H9 (cell line): ENCODE results near the gene SMAD7. TPM values are rescaled to one million over a fixed set of nuclear protein-coding genes. Genes with fewer than 3 reads are reported as not detected.

ENCODE experiments used
- DNase-seq: peaks from one replicate; pipeline ENCODE4 v3.0.0-alpha.2; 2017
- H2AFZ ChIP-seq: one replicate; pipeline ENCODE4 v1.6.1; 2013; ENCODE audit warnings: mild to moderate bottlenecking, low read length, control low read depth, moderate library complexity
- H2AK5ac ChIP-seq: 2 replicates; pipeline ENCODE4 v1.6.1; 2013; ENCODE audit warnings: low read length, control low read depth, mixed read lengths; ENCODE audit not compliant: insufficient read length
- H2BK120ac ChIP-seq: one replicate; pipeline ENCODE4 v1.6.1; 2013; ENCODE audit warnings: low read depth, mild to moderate bottlenecking, low read length, control low read depth, inconsistent platforms; ENCODE audit not compliant: poor library complexity, severe bottlenecking
- H2BK12ac ChIP-seq: 2 replicates; pipeline ENCODE4 v1.6.1; 2013; ENCODE audit warnings: low read length, control low read depth, mixed read lengths, low read depth; ENCODE audit not compliant: insufficient read length
- H2BK15ac ChIP-seq: 2 replicates; pipeline ENCODE4 v1.6.1; 2013; ENCODE audit warnings: low read depth, low read length, control low read depth
- H2BK20ac ChIP-seq: one replicate; pipeline ENCODE4 v1.6.1; 2013; ENCODE audit warnings: low read depth, mild to moderate bottlenecking, low read length, control low read depth, inconsistent platforms; ENCODE audit not compliant: poor library complexity, severe bottlenecking
- H2BK5ac ChIP-seq: 2 replicates; pipeline ENCODE4 v1.6.1; 2013; ENCODE audit warnings: low read length, control low read depth, mixed read lengths; ENCODE audit not compliant: insufficient read length
- H3K14ac ChIP-seq: 2 replicates; pipeline ENCODE4 v1.6.1; 2013; ENCODE audit warnings: low read length, control low read depth; ENCODE audit not compliant: insufficient read depth
- H3K18ac ChIP-seq: 2 replicates; pipeline ENCODE4 v1.6.1; 2013; ENCODE audit warnings: low read depth, mild to moderate bottlenecking, mixed read lengths, low read length, control low read depth; ENCODE audit not compliant: insufficient read length
- H3K23ac ChIP-seq: 2 replicates; pipeline ENCODE4 v1.6.1; 2013; ENCODE audit warnings: low read length, control low read depth, mixed read lengths, low read depth; ENCODE audit not compliant: insufficient read length
- H3K23me2 ChIP-seq: 2 replicates; pipeline ENCODE4 v1.6.1; 2013; ENCODE audit warnings: low read depth, mild to moderate bottlenecking, mixed read lengths, low read length, control low read depth; ENCODE audit not compliant: insufficient read length, poor library complexity, severe bottlenecking
- H3K27ac ChIP-seq: 2 replicates; pipeline ENCODE4 v1.5.1; 2013; ENCODE audit warnings: low read length, control low read depth, mixed read lengths, low read depth; ENCODE audit not compliant: insufficient read length
- H3K27me3 ChIP-seq: 2 replicates; pipeline ENCODE4 v1.6.1; 2013; ENCODE audit warnings: low read length, control low read depth, inconsistent platforms; ENCODE audit not compliant: insufficient read depth
- H3K4ac ChIP-seq: 2 replicates; pipeline ENCODE4 v1.6.1; 2013; ENCODE audit warnings: low read depth, mild to moderate bottlenecking, control low read depth, inconsistent platforms, low read length, moderate library complexity
- H3K4me1 ChIP-seq: 2 replicates; pipeline ENCODE4 v1.6.1; 2013; ENCODE audit warnings: low read length, control low read depth, inconsistent platforms; ENCODE audit not compliant: insufficient read depth
- H3K4me2 ChIP-seq: 2 replicates; pipeline ENCODE4 v1.6.1; 2013; ENCODE audit warnings: low read length, control low read depth, mixed read lengths; ENCODE audit not compliant: insufficient read length, insufficient read depth
- H3K56ac ChIP-seq: 2 replicates; pipeline ENCODE4 v1.6.1; 2013; ENCODE audit warnings: low read depth, mild to moderate bottlenecking, mixed read lengths, low read length, control low read depth; ENCODE audit not compliant: insufficient read length
- H3K79me1 ChIP-seq: 2 replicates; pipeline ENCODE4 v1.6.1; 2013; ENCODE audit warnings: low read depth, mild to moderate bottlenecking, moderate library complexity, low read length, control low read depth, inconsistent platforms; ENCODE audit not compliant: insufficient read depth, poor library complexity, severe bottlenecking
- H3K79me2 ChIP-seq: 2 replicates; pipeline ENCODE4 v1.6.1; 2013; ENCODE audit warnings: low read length, control low read depth, inconsistent platforms; ENCODE audit not compliant: insufficient read depth
- H3K9ac ChIP-seq: 2 replicates; pipeline ENCODE4 v1.6.1; 2013; ENCODE audit warnings: low read length, control low read depth, mixed read lengths; ENCODE audit not compliant: insufficient read length; ENCODE audit errors: extremely low read depth
- H3K9me3 ChIP-seq: one replicate; pipeline ENCODE4 v1.6.1; 2013; ENCODE audit warnings: low read depth, low read length, inconsistent platforms; ENCODE audit not compliant: control insufficient read depth
- H3T11ph ChIP-seq: one replicate; pipeline ENCODE4 v1.6.1; 2013; ENCODE audit warnings: mild to moderate bottlenecking, low read length, control low read depth, inconsistent platforms
- H4K20me1 ChIP-seq: one replicate; pipeline ENCODE4 v1.6.1; 2013; ENCODE audit not compliant: control insufficient read depth, insufficient read length, insufficient read depth
- H4K5ac ChIP-seq: 2 replicates; pipeline ENCODE4 v1.6.1; 2013; ENCODE audit warnings: low read depth, mild to moderate bottlenecking, mixed read lengths, low read length, control low read depth; ENCODE audit not compliant: insufficient read length
- H4K8ac ChIP-seq: replicated peaks from 2 replicates; pipeline ENCODE4 v1.6.1; 2013; ENCODE audit warnings: low read length, control low read depth, mixed read lengths, low read depth; ENCODE audit not compliant: insufficient read length
- H4K91ac ChIP-seq: 2 replicates; pipeline ENCODE4 v1.6.1; 2013; ENCODE audit warnings: low read depth, mild to moderate bottlenecking, moderate library complexity, mixed read lengths, low read length, control low read depth; ENCODE audit not compliant: insufficient read length
- H3K27ac Mint-ChIP-seq, 3 experiments: 2 replicates in 2 of 3; 3 replicates in 1 of 3; pipeline ENCODE4 v1.8.0; 2020 to 2021; ENCODE audit warnings: mixed read lengths in 3 of 3, mild to moderate bottlenecking in 1 of 3, moderate library complexity in 1 of 3
- H3K27me3 Mint-ChIP-seq: 2 replicates; pipeline ENCODE4 v1.8.0; 2021; ENCODE audit warnings: low read depth, mild to moderate bottlenecking, moderate library complexity, mixed read lengths
- H3K36me3 Mint-ChIP-seq, 3 experiments: 2 replicates in 2 of 3; 3 replicates in 1 of 3; pipeline ENCODE4 v1.8.0; 2020 to 2021; ENCODE audit warnings: low read depth in 3 of 3, mixed read lengths in 3 of 3; ENCODE audit not compliant: insufficient read depth in 1 of 3
- H3K4me1 Mint-ChIP-seq, 2 experiments: 2 replicates each; pipeline ENCODE4 v1.8.0; 2020; ENCODE audit warnings: mixed read lengths in 2 of 2
- H3K4me3 Mint-ChIP-seq, 2 experiments: 2 replicates in 1 of 2; 3 replicates in 1 of 2; pipeline ENCODE4 v1.8.0; 2020 to 2021; ENCODE audit warnings: mild to moderate bottlenecking in 2 of 2, mixed read lengths in 2 of 2, moderate library complexity in 1 of 2
- H3K9me3 Mint-ChIP-seq, 2 experiments: 2 replicates in 1 of 2; 3 replicates in 1 of 2; pipeline ENCODE4 v1.8.0; 2020; ENCODE audit warnings: mild to moderate bottlenecking in 2 of 2, mixed read lengths in 2 of 2, moderate library complexity in 1 of 2
- CTCF ChIP-seq: fragments of 200-600 bp; sonication (generic); conservative IDR thresholded peaks from 3 replicates; pipeline ENCODE4 v1.8.0; 2021; ENCODE audit warnings: antibody characterized with exemption, mild to moderate bottlenecking
- WGBS: extraction: QIAGEN DNeasy Blood & Tissue Kit; methylation state at CpG from one replicate; pipeline ENCODE4 v1.1.7; 2013; ENCODE audit warnings: missing lambda C conversion rate, low lambda C conversion rate, mixed read lengths; ENCODE audit not compliant: insufficient read length; ENCODE audit errors: extremely low coverage; 5-methylcytosine and 5-hydroxymethylcytosine counted together
- total RNA-seq: library from RNA; stranded (reverse); gene quantifications from 2 replicates; pipeline ENCODE4 v1.2.1, GENCODE V29; 2021

The SMAD7 gene
- total RNA-seq, 1 experiment from 2014 or later, result 27.7 TPM

- no peaks in the 10 kb centered on the region for H4K20me1 ChIP-seq
- H4K91ac ChIP-seq, result no peak overlapping the region
- no peak overlapping the region for H2BK12ac ChIP-seq
- peaks cover 39 to 70% (median 55%) of the 10 kb centered on the region in 3 experiments for H3K36me3 Mint-ChIP-seq
- no peak overlapping the region for H2BK120ac ChIP-seq
- DNase-seq, result no peak
- no peak overlapping the region for H3K23ac ChIP-seq
- WGBS, result no CpG with 5 or more reads among the region's 10 CpGs
- no peak overlapping the region for H2AFZ ChIP-seq
- no peak overlapping the region for H2BK20ac ChIP-seq
- H3K27me3 ChIP-seq, result no peaks in the 10 kb centered on the region
- no peak overlapping the region for H3K9ac ChIP-seq
- peaks cover 75% of the 10 kb centered on the region for H3K79me2 ChIP-seq
- H2BK15ac ChIP-seq, result no peak overlapping the region
- no peaks in the 10 kb centered on the region for H3K9me3 ChIP-seq
- peaks cover 12% of the 10 kb centered on the region; the same call in 1 of the 2 replicates for H3K4me1 ChIP-seq
- H4K5ac ChIP-seq, result no peak overlapping the region
- no peak overlapping the region for H3K27ac ChIP-seq
- H3K4ac ChIP-seq, result no peak overlapping the region
- H3K27ac Mint-ChIP-seq, result no peak overlapping the region
- H3T11ph ChIP-seq, result no peak overlapping the region
- peaks cover 0 to 2% of the 10 kb centered on the region in 2 experiments; a peak in 1 of 5 replicates for H3K9me3 Mint-ChIP-seq
- H3K4me1 Mint-ChIP-seq, result peaks cover 62 to 69% of the 10 kb centered on the region in 2 experiments
- H2AK5ac ChIP-seq, result no peak overlapping the region
- peaks cover 9% of the 10 kb centered on the region for H3K27me3 Mint-ChIP-seq
- no peak for TF ChIP-seq CTCF
- H3K4me2 ChIP-seq, result peak overlapping the region; percentile 61
- H2BK5ac ChIP-seq, result no peak overlapping the region
- H3K79me1 ChIP-seq, result peaks cover 6% of the 10 kb centered on the region
- H3K18ac ChIP-seq, result no peak overlapping the region
- H3K14ac ChIP-seq, result no peak overlapping the region
- peak overlapping the region; percentile 96 to 100 for H3K4me3 Mint-ChIP-seq
- H3K56ac ChIP-seq, result no peak overlapping the region
- no peak overlapping the region for H4K8ac ChIP-seq
- H3K23me2 ChIP-seq, result peaks cover 24% of the 10 kb centered on the region
These were observed 3.7 kb downstream of the SMAD7 start for GRCh38 chr18:48947092-48947491.
